GM06990 (cell line): Measurements from ENCODE around the gene EPHA8.

Experiments used
- DNase-seq: peaks from one replicate; pipeline ENCODE4 v3.0.0-alpha.2; 2011; ENCODE audit not compliant: insufficient read length; ENCODE audit errors: extremely low read depth
- H3K27me3 ChIP-seq: replicated peaks from 2 replicates; pipeline ENCODE4 v1.6.0; 2011; ENCODE audit warnings: low read length; ENCODE audit not compliant: control insufficient read depth, insufficient read depth
- H3K36me3 ChIP-seq: 2 replicates; pipeline ENCODE4 v1.5.1; 2011; ENCODE audit warnings: low read length; ENCODE audit not compliant: control insufficient read depth, insufficient read depth
- H3K4me3 ChIP-seq: replicated peaks from 2 replicates; pipeline ENCODE4 v1.5.1; 2011; ENCODE audit warnings: low read depth, mild to moderate bottlenecking, control low read depth, low read length
- TF ChIP-seq, protein P1 (sequence below): IDR thresholded peaks from 2 replicates; pipeline ENCODE4 v1.5.1; 2011; ENCODE audit warnings: low read length, control low read depth, mild to moderate bottlenecking, inconsistent platforms; ENCODE audit not compliant: insufficient read depth, poor library complexity, severe bottlenecking

The EPHA8 gene

GRCh38 chr1:22600817-22601605, 37.7 kb downstream of the EPHA8 start:
- H3K27me3 ChIP-seq = no peaks in the 10 kb centered on the region; the same call in 1 of the 2 replicates
- DNase-seq = no peak
- TF ChIP-seq, protein P1, sequence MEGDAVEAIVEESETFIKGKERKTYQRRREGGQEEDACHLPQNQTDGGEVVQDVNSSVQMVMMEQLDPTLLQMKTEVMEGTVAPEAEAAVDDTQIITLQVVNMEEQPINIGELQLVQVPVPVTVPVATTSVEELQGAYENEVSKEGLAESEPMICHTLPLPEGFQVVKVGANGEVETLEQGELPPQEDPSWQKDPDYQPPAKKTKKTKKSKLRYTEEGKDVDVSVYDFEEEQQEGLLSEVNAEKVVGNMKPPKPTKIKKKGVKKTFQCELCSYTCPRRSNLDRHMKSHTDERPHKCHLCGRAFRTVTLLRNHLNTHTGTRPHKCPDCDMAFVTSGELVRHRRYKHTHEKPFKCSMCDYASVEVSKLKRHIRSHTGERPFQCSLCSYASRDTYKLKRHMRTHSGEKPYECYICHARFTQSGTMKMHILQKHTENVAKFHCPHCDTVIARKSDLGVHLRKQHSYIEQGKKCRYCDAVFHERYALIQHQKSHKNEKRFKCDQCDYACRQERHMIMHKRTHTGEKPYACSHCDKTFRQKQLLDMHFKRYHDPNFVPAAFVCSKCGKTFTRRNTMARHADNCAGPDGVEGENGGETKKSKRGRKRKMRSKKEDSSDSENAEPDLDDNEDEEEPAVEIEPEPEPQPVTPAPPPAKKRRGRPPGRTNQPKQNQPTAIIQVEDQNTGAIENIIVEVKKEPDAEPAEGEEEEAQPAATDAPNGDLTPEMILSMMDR = no peak

DNA sequence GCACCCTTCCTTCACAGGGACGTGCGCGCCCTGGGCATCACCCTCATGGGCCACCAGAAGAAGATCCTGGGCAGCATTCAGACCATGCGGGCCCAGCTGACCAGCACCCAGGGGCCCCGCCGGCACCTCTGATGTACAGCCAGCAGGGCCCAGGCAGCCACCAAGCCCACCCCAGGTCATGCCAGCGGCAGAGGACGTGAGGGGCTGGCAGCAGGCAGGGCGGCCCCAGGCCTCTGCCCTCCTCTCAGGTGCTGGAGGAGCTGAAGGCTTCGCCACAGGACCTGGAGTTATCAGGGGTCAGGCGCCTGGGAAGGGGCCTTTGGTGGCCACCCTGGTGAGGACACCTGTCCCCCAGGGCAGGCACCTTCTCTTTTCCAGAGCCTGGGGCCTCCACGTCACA, 38.3 kb downstream of the EPHA8 start:
- TF ChIP-seq, protein P1 = no peak
- Histone ChIP-seq H3K4me3 (no peak overlapping the region), H3K27me3 (no peaks in the 10 kb centered on the region; the same call in 1 of the 2 replicates), H3K36me3 (no peaks in the 10 kb centered on the region)
- DNase-seq = no peak

More at GRCh38 chr1:22600817-22601605, 37.7 kb downstream of the EPHA8 start:
- Histone ChIP-seq H3K36me3 (no peaks in the 10 kb centered on the region), H3K4me3 (no peak overlapping the region)

DNA sequence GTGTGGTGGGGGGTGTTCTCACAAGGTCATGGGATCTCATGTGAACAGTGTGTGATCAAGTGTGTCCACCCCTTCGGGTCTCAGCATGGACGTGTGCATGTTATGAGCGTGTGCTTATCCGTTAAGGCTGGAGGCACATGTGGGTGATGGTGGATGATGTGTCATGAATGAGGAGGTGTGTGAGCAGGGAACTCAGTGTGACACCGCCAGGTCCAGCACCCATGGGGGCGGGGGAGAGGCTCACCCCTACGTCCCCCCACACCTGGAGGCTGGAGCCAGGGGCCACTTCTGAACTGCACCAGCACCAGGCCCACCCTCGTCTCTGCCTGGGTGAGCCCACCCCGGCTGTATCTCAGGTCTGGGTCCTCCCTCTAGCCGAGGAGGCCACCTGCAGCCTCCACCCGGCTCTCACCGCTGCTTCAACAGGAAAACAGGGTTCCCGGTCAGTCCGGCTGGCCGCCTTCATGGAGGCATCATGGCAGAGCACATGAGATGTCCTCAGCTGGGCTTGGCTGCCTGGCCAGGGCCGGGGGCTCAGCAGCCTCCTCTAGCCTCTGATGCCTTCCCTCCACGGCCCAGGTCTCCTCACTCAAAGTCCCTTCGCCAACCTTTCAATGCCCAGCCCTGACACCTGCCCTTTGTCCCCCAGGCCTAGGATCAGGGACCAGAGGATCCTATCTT, 38.9 kb downstream of the EPHA8 start:
- TF ChIP-seq, protein P1 = no peak
- no peak overlapping the region for H3K4me3 ChIP-seq
- DNase-seq = no peak
- H3K36me3 ChIP-seq = no peaks in the 10 kb centered on the region
- H3K27me3 ChIP-seq = no peaks in the 10 kb centered on the region; the same call in 1 of the 2 replicates

DNA sequence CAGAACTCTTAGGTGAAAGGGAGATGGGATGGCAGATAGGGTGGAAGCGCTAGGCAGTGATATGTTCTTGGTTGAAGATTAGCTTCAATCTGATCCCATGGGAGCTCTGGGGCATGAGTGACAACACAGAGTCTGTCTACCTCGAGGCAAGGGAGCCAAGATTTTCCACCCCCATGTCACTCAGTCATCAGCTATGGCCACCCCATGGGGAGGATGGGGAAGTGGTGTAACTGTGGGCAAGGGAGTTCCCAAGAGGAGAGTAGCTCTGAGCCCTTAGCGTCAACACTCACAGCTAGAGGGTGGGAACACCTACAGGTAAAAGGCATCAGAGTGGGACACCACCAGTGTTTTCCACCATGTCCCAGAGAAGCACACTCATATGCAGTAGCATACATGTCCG, 42.9 kb downstream of the EPHA8 start:
- TF ChIP-seq, protein P1 = no peak
- Histone ChIP-seq H3K36me3 (no peaks in the 10 kb centered on the region), H3K27me3 (no peaks in the 10 kb centered on the region; the same call in 1 of the 2 replicates), H3K4me3 (no peak overlapping the region)
- DNase-seq = no peak

DNA sequence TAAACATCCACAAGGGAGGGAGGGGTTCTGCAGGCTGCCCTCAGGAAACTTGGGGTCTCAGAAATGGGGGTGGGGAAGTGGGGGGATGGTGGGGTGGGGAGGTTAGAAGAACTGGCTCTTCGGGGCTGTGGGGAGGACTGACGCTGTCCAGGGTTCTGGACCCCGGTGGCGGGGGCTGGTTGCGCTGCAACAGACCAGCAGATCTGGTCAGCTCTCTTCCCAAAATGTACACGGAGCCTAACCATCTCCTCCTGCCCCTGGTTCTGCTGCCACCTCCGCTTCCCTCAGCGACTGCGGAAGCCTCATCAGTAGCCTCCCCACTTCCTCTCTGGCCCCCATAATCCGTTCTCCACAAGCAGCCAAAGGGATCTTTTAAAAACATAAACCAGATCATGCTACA, 43.9 kb downstream of the EPHA8 start:
- no peak for DNase-seq
- Histone ChIP-seq H3K27me3 (peaks cover 1% of the 10 kb centered on the region; the same call in 1 of the 2 replicates), H3K36me3 (no peaks in the 10 kb centered on the region), H3K4me3 (no peak overlapping the region)
- TF ChIP-seq, protein P1 = no peak
